Hepatocyte (in vitro differentiated cells): ENCODE measurements around the gene SUCLG2.

Experiments used
- CTCF ChIP-seq: fragments of 200-600 bp; sonication (generic); IDR thresholded peaks from 2 replicates; pipeline ENCODE4 v1.5.1; 2016; ENCODE audit warnings: antibody characterized with exemption, mild to moderate bottlenecking; ENCODE audit not compliant: poor library complexity
- EZH2 ChIP-seq: fragments of 200-600 bp; sonication (generic); IDR thresholded peaks from 2 replicates; pipeline ENCODE4 v1.6.1; 2016; ENCODE audit warnings: antibody characterized with exemption, mild to moderate bottlenecking, borderline replicate concordance

DNA sequence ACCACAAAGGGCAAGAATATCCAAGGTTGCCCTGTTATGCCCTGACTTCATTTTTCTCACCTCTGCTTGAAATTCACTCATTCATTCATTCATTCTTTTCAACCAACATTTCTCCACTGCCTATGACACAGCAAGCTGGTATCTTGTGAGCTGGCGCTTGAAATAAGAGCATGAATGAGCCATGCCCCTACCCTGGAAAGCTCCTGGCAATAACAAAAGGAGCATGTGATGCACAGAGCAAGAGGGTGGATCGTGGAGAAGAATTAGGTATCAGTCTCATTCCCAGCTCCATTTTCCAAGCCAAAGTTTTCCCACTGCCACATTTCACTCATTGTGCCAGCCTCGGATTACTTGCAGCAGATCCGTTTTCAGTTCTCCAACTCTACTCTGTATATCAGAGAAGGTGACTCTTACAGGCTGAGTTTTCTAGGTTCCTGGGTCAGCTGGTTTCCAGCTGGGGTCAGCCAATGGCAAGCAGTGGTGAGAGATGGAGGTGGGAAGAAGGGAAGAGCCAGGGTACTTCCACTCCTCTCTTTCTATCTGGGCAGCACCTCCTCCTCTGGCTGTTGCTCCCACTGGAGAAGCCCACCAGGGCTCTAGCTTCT is 144.8 kb downstream of the SUCLG2 start:
- TF ChIP-seq EZH2: no peak
- no peak for TF ChIP-seq CTCF
